ENCODE results near the gene MSI2.

GRCh38 chr17:57722704-57723043 is 466.4 kb downstream of the MSI2 start:
- no peak for TF ChIP-seq CTCF (IDR thresholded peaks at IDR 0.05)
- TF ChIP-seq POLR2A (IDR thresholded peaks at IDR 0.05): no peak
